H9 (cell line): Measurements from ENCODE around the gene MYMK. TPM values are rescaled to one million over a fixed set of nuclear protein-coding genes. Genes with fewer than 3 reads are reported as not detected.

Experiments
- DNase-seq: peaks from one replicate; pipeline ENCODE4 v3.0.0-alpha.2; 2017
- H2AFZ ChIP-seq: one replicate; pipeline ENCODE4 v1.6.1; 2013; ENCODE audit warnings: mild to moderate bottlenecking, low read length, control low read depth, moderate library complexity
- H2AK5ac ChIP-seq: 2 replicates; pipeline ENCODE4 v1.6.1; 2013; ENCODE audit warnings: low read length, control low read depth, mixed read lengths; ENCODE audit not compliant: insufficient read length
- H2BK120ac ChIP-seq: one replicate; pipeline ENCODE4 v1.6.1; 2013; ENCODE audit warnings: low read depth, mild to moderate bottlenecking, low read length, control low read depth, inconsistent platforms; ENCODE audit not compliant: poor library complexity, severe bottlenecking
- H2BK12ac ChIP-seq: 2 replicates; pipeline ENCODE4 v1.6.1; 2013; ENCODE audit warnings: low read length, control low read depth, mixed read lengths, low read depth; ENCODE audit not compliant: insufficient read length
- H2BK15ac ChIP-seq: 2 replicates; pipeline ENCODE4 v1.6.1; 2013; ENCODE audit warnings: low read depth, low read length, control low read depth
- H2BK20ac ChIP-seq: one replicate; pipeline ENCODE4 v1.6.1; 2013; ENCODE audit warnings: low read depth, mild to moderate bottlenecking, low read length, control low read depth, inconsistent platforms; ENCODE audit not compliant: poor library complexity, severe bottlenecking
- H2BK5ac ChIP-seq: 2 replicates; pipeline ENCODE4 v1.6.1; 2013; ENCODE audit warnings: low read length, control low read depth, mixed read lengths; ENCODE audit not compliant: insufficient read length
- H3K14ac ChIP-seq: 2 replicates; pipeline ENCODE4 v1.6.1; 2013; ENCODE audit warnings: low read length, control low read depth; ENCODE audit not compliant: insufficient read depth
- H3K18ac ChIP-seq: 2 replicates; pipeline ENCODE4 v1.6.1; 2013; ENCODE audit warnings: low read depth, mild to moderate bottlenecking, mixed read lengths, low read length, control low read depth; ENCODE audit not compliant: insufficient read length
- H3K23ac ChIP-seq: 2 replicates; pipeline ENCODE4 v1.6.1; 2013; ENCODE audit warnings: low read length, control low read depth, mixed read lengths, low read depth; ENCODE audit not compliant: insufficient read length
- H3K23me2 ChIP-seq: 2 replicates; pipeline ENCODE4 v1.6.1; 2013; ENCODE audit warnings: low read depth, mild to moderate bottlenecking, mixed read lengths, low read length, control low read depth; ENCODE audit not compliant: insufficient read length, poor library complexity, severe bottlenecking
- H3K27ac ChIP-seq: 2 replicates; pipeline ENCODE4 v1.5.1; 2013; ENCODE audit warnings: low read length, control low read depth, mixed read lengths, low read depth; ENCODE audit not compliant: insufficient read length
- H3K27me3 ChIP-seq: 2 replicates; pipeline ENCODE4 v1.6.1; 2013; ENCODE audit warnings: low read length, control low read depth, inconsistent platforms; ENCODE audit not compliant: insufficient read depth
- H3K4ac ChIP-seq: 2 replicates; pipeline ENCODE4 v1.6.1; 2013; ENCODE audit warnings: low read depth, mild to moderate bottlenecking, control low read depth, inconsistent platforms, low read length, moderate library complexity
- H3K4me1 ChIP-seq: 2 replicates; pipeline ENCODE4 v1.6.1; 2013; ENCODE audit warnings: low read length, control low read depth, inconsistent platforms; ENCODE audit not compliant: insufficient read depth
- H3K4me2 ChIP-seq: 2 replicates; pipeline ENCODE4 v1.6.1; 2013; ENCODE audit warnings: low read length, control low read depth, mixed read lengths; ENCODE audit not compliant: insufficient read length, insufficient read depth
- H3K56ac ChIP-seq: 2 replicates; pipeline ENCODE4 v1.6.1; 2013; ENCODE audit warnings: low read depth, mild to moderate bottlenecking, mixed read lengths, low read length, control low read depth; ENCODE audit not compliant: insufficient read length
- H3K79me1 ChIP-seq: 2 replicates; pipeline ENCODE4 v1.6.1; 2013; ENCODE audit warnings: low read depth, mild to moderate bottlenecking, moderate library complexity, low read length, control low read depth, inconsistent platforms; ENCODE audit not compliant: insufficient read depth, poor library complexity, severe bottlenecking
- H3K79me2 ChIP-seq: 2 replicates; pipeline ENCODE4 v1.6.1; 2013; ENCODE audit warnings: low read length, control low read depth, inconsistent platforms; ENCODE audit not compliant: insufficient read depth
- H3K9ac ChIP-seq: 2 replicates; pipeline ENCODE4 v1.6.1; 2013; ENCODE audit warnings: low read length, control low read depth, mixed read lengths; ENCODE audit not compliant: insufficient read length; ENCODE audit errors: extremely low read depth
- H3K9me3 ChIP-seq: one replicate; pipeline ENCODE4 v1.6.1; 2013; ENCODE audit warnings: low read depth, low read length, inconsistent platforms; ENCODE audit not compliant: control insufficient read depth
- H3T11ph ChIP-seq: one replicate; pipeline ENCODE4 v1.6.1; 2013; ENCODE audit warnings: mild to moderate bottlenecking, low read length, control low read depth, inconsistent platforms
- H4K20me1 ChIP-seq: one replicate; pipeline ENCODE4 v1.6.1; 2013; ENCODE audit not compliant: control insufficient read depth, insufficient read length, insufficient read depth
- H4K5ac ChIP-seq: 2 replicates; pipeline ENCODE4 v1.6.1; 2013; ENCODE audit warnings: low read depth, mild to moderate bottlenecking, mixed read lengths, low read length, control low read depth; ENCODE audit not compliant: insufficient read length
- H4K8ac ChIP-seq: replicated peaks from 2 replicates; pipeline ENCODE4 v1.6.1; 2013; ENCODE audit warnings: low read length, control low read depth, mixed read lengths, low read depth; ENCODE audit not compliant: insufficient read length
- H4K91ac ChIP-seq: 2 replicates; pipeline ENCODE4 v1.6.1; 2013; ENCODE audit warnings: low read depth, mild to moderate bottlenecking, moderate library complexity, mixed read lengths, low read length, control low read depth; ENCODE audit not compliant: insufficient read length
- H3K27ac Mint-ChIP-seq, 3 experiments: 2 replicates in 2 of 3; 3 replicates in 1 of 3; pipeline ENCODE4 v1.8.0; 2020 to 2021; ENCODE audit warnings: mixed read lengths in 3 of 3, mild to moderate bottlenecking in 1 of 3, moderate library complexity in 1 of 3
- H3K27me3 Mint-ChIP-seq: 2 replicates; pipeline ENCODE4 v1.8.0; 2021; ENCODE audit warnings: low read depth, mild to moderate bottlenecking, moderate library complexity, mixed read lengths
- H3K36me3 Mint-ChIP-seq, 3 experiments: 2 replicates in 2 of 3; 3 replicates in 1 of 3; pipeline ENCODE4 v1.8.0; 2020 to 2021; ENCODE audit warnings: low read depth in 3 of 3, mixed read lengths in 3 of 3; ENCODE audit not compliant: insufficient read depth in 1 of 3
- H3K4me1 Mint-ChIP-seq, 2 experiments: 2 replicates each; pipeline ENCODE4 v1.8.0; 2020; ENCODE audit warnings: mixed read lengths in 2 of 2
- H3K4me3 Mint-ChIP-seq, 2 experiments: 2 replicates in 1 of 2; 3 replicates in 1 of 2; pipeline ENCODE4 v1.8.0; 2020 to 2021; ENCODE audit warnings: mild to moderate bottlenecking in 2 of 2, mixed read lengths in 2 of 2, moderate library complexity in 1 of 2
- H3K9me3 Mint-ChIP-seq, 2 experiments: 2 replicates in 1 of 2; 3 replicates in 1 of 2; pipeline ENCODE4 v1.8.0; 2020; ENCODE audit warnings: mild to moderate bottlenecking in 2 of 2, mixed read lengths in 2 of 2, moderate library complexity in 1 of 2
- CTCF ChIP-seq: fragments of 200-600 bp; sonication (generic); conservative IDR thresholded peaks from 3 replicates; pipeline ENCODE4 v1.8.0; 2021; ENCODE audit warnings: antibody characterized with exemption, mild to moderate bottlenecking
- WGBS: extraction: QIAGEN DNeasy Blood & Tissue Kit; methylation state at CpG from one replicate; pipeline ENCODE4 v1.1.7; 2013; ENCODE audit warnings: missing lambda C conversion rate, low lambda C conversion rate, mixed read lengths; ENCODE audit not compliant: insufficient read length; ENCODE audit errors: extremely low coverage; 5-methylcytosine and 5-hydroxymethylcytosine counted together
- total RNA-seq: library from RNA; stranded (reverse); gene quantifications from 2 replicates; pipeline ENCODE4 v1.2.1, GENCODE V29; 2021

MYMK gene
- total RNA-seq, 1 experiment from 2014 or later: not detected

GRCh38 chr9:133496861-133497842, 27.6 kb downstream of the MYMK start:
- Histone ChIP-seq H4K8ac (no peak overlapping the region), H3K79me1 (no peaks in the 10 kb centered on the region), H3K9me3 (no peaks in the 10 kb centered on the region), H3T11ph (no peak overlapping the region), H3K27me3 (no peaks in the 10 kb centered on the region), H3K23me2 (no peaks in the 10 kb centered on the region), H3K14ac (no peak overlapping the region; the same call in 1 of the 2 replicates), H3K79me2 (no peaks in the 10 kb centered on the region), H2AK5ac (no peak overlapping the region), H3K4me1 (no peaks in the 10 kb centered on the region), H3K18ac (no peak overlapping the region), H2BK12ac (no peak overlapping the region), H4K5ac (no peak overlapping the region), H3K56ac (no peak overlapping the region), H2BK15ac (no peak overlapping the region), H2BK120ac (no peak overlapping the region), H3K27ac (no peak overlapping the region), H3K4ac (no peak overlapping the region), H3K4me2 (no peak overlapping the region), H2BK20ac (no peak overlapping the region), H3K23ac (no peak overlapping the region), H4K91ac (no peak overlapping the region), H3K9ac (no peak overlapping the region), H2AFZ (no peak overlapping the region), H2BK5ac (no peak overlapping the region), H4K20me1 (no peaks in the 10 kb centered on the region)
- no peak overlapping the region; a peak in 1 of 7 replicates for H3K27ac Mint-ChIP-seq
- H3K27me3 Mint-ChIP-seq: peaks cover 16% of the 10 kb centered on the region
- no CpG with 5 or more reads among the region's 35 CpGs for WGBS
- H3K4me1 Mint-ChIP-seq: no peaks in the 10 kb centered on the region
- peaks cover 0 to 10% (median 4%) of the 10 kb centered on the region in 3 experiments; a peak in 3 of 7 replicates for H3K36me3 Mint-ChIP-seq
- no peak for TF ChIP-seq CTCF
- no peak overlapping the region for H3K4me3 Mint-ChIP-seq
- no peak for DNase-seq
- peaks cover 13% of the 10 kb centered on the region in 2 experiments for H3K9me3 Mint-ChIP-seq
